HepG2 (cell line): ENCODE data around the gene FBXO30. TPM values are rescaled to one million over a fixed set of nuclear protein-coding genes. Genes with fewer than 3 reads are reported as not detected.

Source experiments
- CBX5 ChIP-seq: sonication (generic); formaldehyde crosslinking; IDR thresholded peaks from 2 replicates; pipeline ENCODE4 v1.4.0; 2020; ENCODE audit warnings: missing genetic modification reagents, borderline replicate concordance
- RARA ChIP-seq: IDR thresholded peaks from 2 replicates; pipeline ENCODE4 v1.6.1; 2016; ENCODE audit warnings: missing genetic modification reagents, missing compliant biosample characterization
- ZFAT ChIP-seq: sonication (generic); formaldehyde crosslinking; conservative IDR thresholded peaks from 2 replicates; pipeline ENCODE4 v1.8.1; 2023; ENCODE audit warnings: missing genetic modification reagents, inconsistent platforms
- ZFP90 ChIP-seq: sonication (generic); formaldehyde crosslinking; IDR thresholded peaks from 2 replicates; pipeline ENCODE4 v1.8.0; 2022; ENCODE audit warnings: missing genetic modification reagents, mild to moderate bottlenecking, inconsistent platforms, borderline replicate concordance
- ZNF30 ChIP-seq: sonication (generic); formaldehyde crosslinking; IDR thresholded peaks from 2 replicates; pipeline ENCODE4 v1.5.0; 2020; ENCODE audit warnings: mild to moderate bottlenecking, missing genetic modification reagents
- ZNF383 ChIP-seq: sonication (generic); formaldehyde crosslinking; IDR thresholded peaks from 2 replicates; pipeline ENCODE4 v1.4.0; 2020; ENCODE audit warnings: missing genetic modification reagents, mild to moderate bottlenecking, borderline replicate concordance
- ZNF446 ChIP-seq: sonication (generic); formaldehyde crosslinking; IDR thresholded peaks from 2 replicates; pipeline ENCODE4 v1.5.0; 2020; ENCODE audit warnings: mild to moderate bottlenecking, missing genetic modification reagents
- ZNF619 ChIP-seq: sonication (generic); formaldehyde crosslinking; IDR thresholded peaks from 2 replicates; pipeline ENCODE4 v1.4.0; 2020; ENCODE audit warnings: mild to moderate bottlenecking, missing genetic modification reagents
- ZNF816 ChIP-seq: sonication (generic); formaldehyde crosslinking; IDR thresholded peaks from 2 replicates; pipeline ENCODE4 v1.8.0; 2022; ENCODE audit warnings: missing genetic modification reagents, mild to moderate bottlenecking, borderline replicate concordance
- ZNF83 ChIP-seq: sonication (generic); formaldehyde crosslinking; IDR thresholded peaks from 2 replicates; pipeline ENCODE4 v1.4.0; 2020; ENCODE audit warnings: missing genetic modification reagents, mild to moderate bottlenecking, borderline replicate concordance
- ZSCAN12 ChIP-seq: sonication (generic); formaldehyde crosslinking; IDR thresholded peaks from 2 replicates; pipeline ENCODE4 v1.9.0; 2021; ENCODE audit warnings: mild to moderate bottlenecking, missing genetic modification reagents
- polyA plus RNA-seq, 8 experiments: library from polyadenylated mRNA; depleted of rRNA in 3 of 8; stranded (reverse) in 7 of 8; unstranded in 1 of 8; fragments of >200 nt; fragmentation: Illumina TruSeq in 4 of 8; extraction: Trizol in 4 of 8; gene quantifications; 2 replicates each; pipeline versions ENCODE4 v1.2.1 to v1.2.3, GENCODE V29; 2011 to 2016; ENCODE audit warnings: low read depth in 4 of 8, missing spikeins in 1 of 8, mixed read lengths in 1 of 8; ENCODE audit not compliant: insufficient read depth in 1 of 8
- total RNA-seq, 5 experiments: library from RNA; depleted of rRNA; stranded (reverse); fragments of >200 nt; fragmentation: Illumina TruSeq; extraction: Trizol; gene quantifications; 2 replicates each; pipeline ENCODE4 v1.2.3, GENCODE V29; 2016; ENCODE audit warnings: low read depth in 1 of 5
- TF ChIP-seq, protein P1 (sequence below), 2 experiments: fragments of 450-650 bp in 1 of 2; sonication (generic) in 1 of 2; formaldehyde crosslinking in 1 of 2; IDR thresholded peaks; 2 replicates each; pipeline versions ENCODE4 v1.6.1 to v1.8.0; 2016 to 2022; ENCODE audit warnings: antibody characterized with exemption in 1 of 2, mild to moderate bottlenecking in 1 of 2, missing genetic modification reagents in 1 of 2
- TF ChIP-seq, protein P2 (sequence below): sonication (generic); formaldehyde crosslinking; IDR thresholded peaks from 2 replicates; pipeline ENCODE4 v1.9.0; 2021; ENCODE audit warnings: missing genetic modification reagents, borderline replicate concordance
- TF ChIP-seq, protein P3 (sequence below): sonication (generic); formaldehyde crosslinking; IDR thresholded peaks from 2 replicates; pipeline ENCODE4 v1.4.0; 2020; ENCODE audit warnings: missing genetic modification reagents
- TF ChIP-seq, protein P4 (sequence below): sonication (generic); formaldehyde crosslinking; IDR thresholded peaks from 2 replicates; pipeline ENCODE4 v1.4.0; 2020; ENCODE audit warnings: missing genetic modification reagents

The FBXO30 gene
- total and polyA plus RNA-seq, 2 of the 13 experiments (the other 11 are each of a cell fraction or from before 2014, with no cell fraction given), result 3.2 to 7.1 TPM

DNA sequence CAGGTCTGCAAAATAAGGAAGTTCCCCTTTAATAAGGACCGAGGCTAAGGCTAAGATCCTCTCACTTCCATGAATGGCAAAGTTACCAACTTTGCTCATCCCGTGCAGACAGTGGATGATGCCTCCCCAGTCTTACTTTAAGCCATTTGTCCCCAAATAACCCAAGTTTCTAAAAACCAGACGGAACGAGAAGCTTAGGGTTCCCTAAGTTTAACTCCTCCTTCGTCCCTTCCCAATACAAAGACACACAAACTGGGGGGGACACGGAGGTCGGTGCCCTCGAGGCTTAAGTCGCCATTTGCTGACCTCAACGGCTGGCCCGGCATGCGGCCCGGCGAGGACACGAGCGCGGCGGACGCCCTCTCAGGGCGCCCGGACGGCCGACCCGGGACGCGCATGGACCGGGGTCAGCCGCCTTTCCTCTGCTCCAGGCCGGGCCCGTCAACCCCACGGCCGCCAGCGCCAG is 527 bp downstream of the FBXO30 start (continued):
- TF ChIP-seq, protein P1, sequence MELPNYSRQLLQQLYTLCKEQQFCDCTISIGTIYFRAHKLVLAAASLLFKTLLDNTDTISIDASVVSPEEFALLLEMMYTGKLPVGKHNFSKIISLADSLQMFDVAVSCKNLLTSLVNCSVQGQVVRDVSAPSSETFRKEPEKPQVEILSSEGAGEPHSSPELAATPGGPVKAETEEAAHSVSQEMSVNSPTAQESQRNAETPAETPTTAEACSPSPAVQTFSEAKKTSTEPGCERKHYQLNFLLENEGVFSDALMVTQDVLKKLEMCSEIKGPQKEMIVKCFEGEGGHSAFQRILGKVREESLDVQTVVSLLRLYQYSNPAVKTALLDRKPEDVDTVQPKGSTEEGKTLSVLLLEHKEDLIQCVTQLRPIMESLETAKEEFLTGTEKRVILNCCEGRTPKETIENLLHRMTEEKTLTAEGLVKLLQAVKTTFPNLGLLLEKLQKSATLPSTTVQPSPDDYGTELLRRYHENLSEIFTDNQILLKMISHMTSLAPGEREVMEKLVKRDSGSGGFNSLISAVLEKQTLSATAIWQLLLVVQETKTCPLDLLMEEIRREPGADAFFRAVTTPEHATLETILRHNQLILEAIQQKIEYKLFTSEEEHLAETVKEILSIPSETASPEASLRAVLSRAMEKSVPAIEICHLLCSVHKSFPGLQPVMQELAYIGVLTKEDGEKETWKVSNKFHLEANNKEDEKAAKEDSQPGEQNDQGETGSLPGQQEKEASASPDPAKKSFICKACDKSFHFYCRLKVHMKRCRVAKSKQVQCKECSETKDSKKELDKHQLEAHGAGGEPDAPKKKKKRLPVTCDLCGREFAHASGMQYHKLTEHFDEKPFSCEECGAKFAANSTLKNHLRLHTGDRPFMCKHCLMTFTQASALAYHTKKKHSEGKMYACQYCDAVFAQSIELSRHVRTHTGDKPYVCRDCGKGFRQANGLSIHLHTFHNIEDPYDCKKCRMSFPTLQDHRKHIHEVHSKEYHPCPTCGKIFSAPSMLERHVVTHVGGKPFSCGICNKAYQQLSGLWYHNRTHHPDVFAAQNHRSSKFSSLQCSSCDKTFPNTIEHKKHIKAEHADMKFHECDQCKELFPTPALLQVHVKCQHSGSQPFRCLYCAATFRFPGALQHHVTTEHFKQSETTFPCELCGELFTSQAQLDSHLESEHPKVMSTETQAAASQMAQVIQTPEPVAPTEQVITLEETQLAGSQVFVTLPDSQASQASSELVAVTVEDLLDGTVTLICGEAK (IDR thresholded peaks at IDR 0.05), result no peak
- TF ChIP-seq, protein P1 (CRISPR knock-in tag; IDR thresholded peaks at IDR 0.05), result 0 out of 2 replicates have a peak, but pooled peaks have one; percentile 5
- TF ChIP-seq ZNF83 (CRISPR knock-in tag), result 0 out of 2 replicates have a peak, but pooled peaks have one; percentile 29
- TF ChIP-seq, protein P2, sequence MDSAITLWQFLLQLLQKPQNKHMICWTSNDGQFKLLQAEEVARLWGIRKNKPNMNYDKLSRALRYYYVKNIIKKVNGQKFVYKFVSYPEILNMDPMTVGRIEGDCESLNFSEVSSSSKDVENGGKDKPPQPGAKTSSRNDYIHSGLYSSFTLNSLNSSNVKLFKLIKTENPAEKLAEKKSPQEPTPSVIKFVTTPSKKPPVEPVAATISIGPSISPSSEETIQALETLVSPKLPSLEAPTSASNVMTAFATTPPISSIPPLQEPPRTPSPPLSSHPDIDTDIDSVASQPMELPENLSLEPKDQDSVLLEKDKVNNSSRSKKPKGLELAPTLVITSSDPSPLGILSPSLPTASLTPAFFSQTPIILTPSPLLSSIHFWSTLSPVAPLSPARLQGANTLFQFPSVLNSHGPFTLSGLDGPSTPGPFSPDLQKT (CRISPR knock-in tag), result peak; percentile 29; the same call in 1 of the 2 replicates
- TF ChIP-seq, protein P3, sequence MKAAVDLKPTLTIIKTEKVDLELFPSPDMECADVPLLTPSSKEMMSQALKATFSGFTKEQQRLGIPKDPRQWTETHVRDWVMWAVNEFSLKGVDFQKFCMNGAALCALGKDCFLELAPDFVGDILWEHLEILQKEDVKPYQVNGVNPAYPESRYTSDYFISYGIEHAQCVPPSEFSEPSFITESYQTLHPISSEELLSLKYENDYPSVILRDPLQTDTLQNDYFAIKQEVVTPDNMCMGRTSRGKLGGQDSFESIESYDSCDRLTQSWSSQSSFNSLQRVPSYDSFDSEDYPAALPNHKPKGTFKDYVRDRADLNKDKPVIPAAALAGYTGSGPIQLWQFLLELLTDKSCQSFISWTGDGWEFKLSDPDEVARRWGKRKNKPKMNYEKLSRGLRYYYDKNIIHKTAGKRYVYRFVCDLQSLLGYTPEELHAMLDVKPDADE, result peak; percentile 22; the same call in 1 of the 2 replicates
- TF ChIP-seq CBX5 (CRISPR knock-in tag), result 0 out of 2 replicates have a peak, but pooled peaks have one; percentile 54
- TF ChIP-seq, protein P4, sequence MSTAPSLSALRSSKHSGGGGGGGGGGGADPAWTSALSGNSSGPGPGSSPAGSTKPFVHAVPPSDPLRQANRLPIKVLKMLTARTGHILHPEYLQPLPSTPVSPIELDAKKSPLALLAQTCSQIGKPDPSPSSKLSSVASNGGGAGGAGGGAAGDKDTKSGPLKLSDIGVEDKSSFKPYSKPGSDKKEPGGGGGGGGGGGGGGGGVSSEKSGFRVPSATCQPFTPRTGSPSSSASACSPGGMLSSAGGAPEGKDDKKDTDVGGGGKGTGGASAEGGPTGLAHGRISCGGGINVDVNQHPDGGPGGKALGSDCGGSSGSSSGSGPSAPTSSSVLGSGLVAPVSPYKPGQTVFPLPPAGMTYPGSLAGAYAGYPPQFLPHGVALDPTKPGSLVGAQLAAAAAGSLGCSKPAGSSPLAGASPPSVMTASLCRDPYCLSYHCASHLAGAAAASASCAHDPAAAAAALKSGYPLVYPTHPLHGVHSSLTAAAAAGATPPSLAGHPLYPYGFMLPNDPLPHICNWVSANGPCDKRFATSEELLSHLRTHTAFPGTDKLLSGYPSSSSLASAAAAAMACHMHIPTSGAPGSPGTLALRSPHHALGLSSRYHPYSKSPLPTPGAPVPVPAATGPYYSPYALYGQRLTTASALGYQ (CRISPR knock-in tag), result 0 out of 2 replicates have a peak, but pooled peaks have one; percentile 32
- TF ChIP-seq ZNF816 (CRISPR knock-in tag), result 0 out of 2 replicates have a peak, but pooled peaks have one; percentile 3
- TF ChIP-seq ZNF30 (CRISPR knock-in tag), result 0 out of 2 replicates have a peak, but pooled peaks have one; percentile 33
- peak; percentile 81; the same call in 1 of the 2 replicates for TF ChIP-seq ZNF446 (CRISPR knock-in tag)
- TF ChIP-seq ZNF619, result peak; percentile 24; the same call in 1 of the 2 replicates
- 0 out of 2 replicates have a peak, but pooled peaks have one; percentile 14 for TF ChIP-seq ZNF383
- 0 out of 2 replicates have a peak, but pooled peaks have one; percentile 8 for TF ChIP-seq RARA (CRISPR knock-in tag)
- peak; percentile 75; the same call in 1 of the 2 replicates for TF ChIP-seq ZFP90 (CRISPR knock-in tag)
- peak; percentile 71; the same call in 1 of the 2 replicates for TF ChIP-seq ZFAT (CRISPR knock-in tag)
- peak; percentile 96 for TF ChIP-seq ZSCAN12 (CRISPR knock-in tag)
